GM12878 (cell line): ENCODE measurements around the gene GADL1. TPM values are rescaled to one million over a fixed set of nuclear protein-coding genes. Genes with fewer than 3 reads are reported as not detected.

Source experiments
- ATAC-seq: fragments of 200-7000 bp; cut with Tn5 transposase; 3 replicates; pipeline ENCODE4 v1.9.1; 2020; ENCODE audit warnings: mild to moderate bottlenecking, moderate library complexity
- BruUV-seq: library from RNA; stranded (reverse); fragments of 400-500 nt; replicated peaks from 2 replicates; lab custom pipeline; 2021; lab: Mats Ljungman, UMichigan
- CTCF ChIA-PET: fragments of 300-600 bp; sonication (Branson Sonifier 250); formaldehyde crosslinking; extraction: SDS; loops from one replicate; lab custom pipeline; 2021; ENCODE audit warnings: inconsistent platforms; lab: Yijun Ruan, JAX
- POLR2A ChIA-PET: fragments of 350-600 bp; formaldehyde crosslinking; extraction: SDS; loops from one replicate; lab custom pipeline; 2021; ENCODE audit warnings: inconsistent platforms; lab: Charles Lee
- RAD21 ChIA-PET: fragments of 300-600 bp; sonication (Branson Sonifier 250); formaldehyde crosslinking; loops from one replicate; lab custom pipeline; 2023; ENCODE audit warnings: antibody characterized with exemption; ENCODE audit not compliant: unreplicated experiment; lab: Charles Lee
- SMC1A ChIA-PET: fragments of 300-600 bp; sonication (Branson Sonifier 250); formaldehyde crosslinking; loops from one replicate; lab custom pipeline; 2023; ENCODE audit not compliant: unreplicated experiment, uncharacterized antibody; lab: Charles Lee
- DNase-seq: peaks from one replicate; pipeline ENCODE4 v3.0.0-alpha.2; 2011; ENCODE audit warnings: low read depth, low spot score
- FAIRE-seq: peaks from 3 replicates; lab custom pipeline; 2011; peaks lifted over from hg19 to GRCh38; lab: Jason Lieb, UNC
- H2AFZ ChIP-seq: 2 replicates; pipeline ENCODE4 v1.6.0; 2011; ENCODE audit warnings: low read depth, low read length, control low read depth; ENCODE audit not compliant: control insufficient read depth
- H3K27ac ChIP-seq: 2 replicates; pipeline ENCODE4 v1.5.1; 2011; ENCODE audit warnings: control low read depth; ENCODE audit not compliant: control insufficient read depth, insufficient read depth
- H3K27me3 ChIP-seq, 2 experiments: replicated peaks in 1 of 2; 2 replicates each; pipeline versions ENCODE4 v1.6.0 to v1.6.1; 2011; ENCODE audit warnings: low read length in 1 of 2; ENCODE audit not compliant: control insufficient read depth in 2 of 2, insufficient read depth in 2 of 2
- H3K36me3 ChIP-seq, 2 experiments: 2 replicates each; pipeline ENCODE4 v1.5.1; 2011; ENCODE audit warnings: low read length in 1 of 2; ENCODE audit not compliant: control insufficient read depth in 2 of 2, insufficient read depth in 2 of 2
- H3K4me1 ChIP-seq: 2 replicates; pipeline ENCODE4 v1.6.1; 2011; ENCODE audit warnings: mild to moderate bottlenecking, low read length, moderate library complexity, mixed read lengths; ENCODE audit not compliant: control insufficient read depth, insufficient read depth
- H3K4me2 ChIP-seq: 2 replicates; pipeline ENCODE4 v1.6.0; 2011; ENCODE audit warnings: control low read depth; ENCODE audit not compliant: control insufficient read depth, insufficient read depth
- H3K4me3 ChIP-seq: fragments of 200-600 bp; sonication (generic); 2 replicates; pipeline ENCODE4 v1.5.1; 2016
- H3K79me2 ChIP-seq: 2 replicates; pipeline ENCODE4 v1.6.0; 2011; ENCODE audit warnings: low read length; ENCODE audit not compliant: control insufficient read depth, insufficient read depth
- H3K9ac ChIP-seq: 2 replicates; pipeline ENCODE4 v1.8.0; 2011; ENCODE audit warnings: low read length, control low read depth, mixed read lengths; ENCODE audit not compliant: control insufficient read depth, insufficient read depth
- H3K9me3 ChIP-seq: replicated peaks from 3 replicates; pipeline ENCODE4 v1.5.1; 2011; ENCODE audit warnings: mild to moderate bottlenecking, low read length; ENCODE audit not compliant: control insufficient read depth, insufficient read depth
- H4K20me1 ChIP-seq: 2 replicates; pipeline ENCODE4 v1.6.0; 2011; ENCODE audit not compliant: control insufficient read depth, insufficient read depth
- CEBPB ChIP-seq, 2 experiments: fragments of 150-350 bp in 1 of 2; IDR thresholded peaks; 2 replicates each; pipeline ENCODE4 v1.6.1; 2012 to 2014; ENCODE audit warnings: low read depth in 2 of 2, low read length in 2 of 2, borderline replicate concordance in 1 of 2, inconsistent platforms in 1 of 2
- GATAD2B ChIP-seq: fragments of 450-650 bp; conservative IDR thresholded peaks from 2 replicates; pipeline ENCODE4 v1.6.1; 2017; ENCODE audit warnings: low read depth, mild to moderate bottlenecking, moderate library complexity
- HDAC6 ChIP-seq: fragments of 200-600 bp; sonication (generic); IDR thresholded peaks from one replicate; pipeline ENCODE4 v1.8.0; 2017; ENCODE audit warnings: antibody characterized with exemption; ENCODE audit not compliant: unreplicated experiment
- MTA2 ChIP-seq: fragments of 450-650 bp; IDR thresholded peaks from 2 replicates; pipeline ENCODE4 v1.6.1; 2016; ENCODE audit warnings: low read depth, mild to moderate bottlenecking, moderate library complexity
- POLR2AphosphoS2 ChIP-seq: IDR thresholded peaks from 2 replicates; pipeline ENCODE4 v1.6.1; 2011; ENCODE audit warnings: low read depth, mild to moderate bottlenecking, low read length, improper control_type of control experiment, moderate library complexity
- RB1 ChIP-seq: fragments of 450-650 bp; formaldehyde crosslinking; IDR thresholded peaks from 2 replicates; pipeline ENCODE4 v1.6.1; 2017; ENCODE audit warnings: mild to moderate bottlenecking, borderline replicate concordance
- STAT1 ChIP-seq: fragments of 450-650 bp; conservative IDR thresholded peaks from 2 replicates; pipeline ENCODE4 v1.6.1; 2014; ENCODE audit warnings: antibody characterized with exemption, mild to moderate bottlenecking
- STAT3 ChIP-seq: IDR thresholded peaks from 2 replicates; pipeline ENCODE4 v1.6.1; 2011; ENCODE audit warnings: low read depth, low read length, improper control_type of control experiment
- WGBS: methylation state at CpG from one replicate; pipeline ENCODE4 v1.1.6; 2016; ENCODE audit warnings: low lambda C conversion rate; ENCODE audit not compliant: insufficient replicate concordance, insufficient coverage; ENCODE audit errors: missing lambda C conversion rate; 5-methylcytosine and 5-hydroxymethylcytosine counted together
- in situ Hi-C: fragments of 300-500 bp; cut with MboI; formaldehyde crosslinking; loops from 9 replicates; pipeline ENCODE4 v1.14.3; 2018; ENCODE audit warnings: mixed read lengths
- intact Hi-C: fragments of 100-400 bp; cut with micrococcal nuclease; formaldehyde crosslinking; loops from one replicate; pipeline ENCODE4 v1.14.2; 2022; ENCODE audit not compliant: unreplicated experiment
- polyA plus RNA-seq, 11 experiments: library from polyadenylated mRNA; depleted of rRNA in 4 of 11; unstranded in 6 of 11; stranded (reverse) in 5 of 11; fragments of >200 nt; fragmentation: Nextera tagmentation in 4 of 11; fragmentation: Illumina TruSeq in 1 of 11; extraction: Ambion mirVana in 4 of 11; extraction: Trizol in 1 of 11; gene quantifications; 1 replicate in 1 of 11; 2 replicates in 10 of 11; pipeline versions ENCODE4 v1.2.1 to v1.2.3, GENCODE V29; 2011 to 2016; ENCODE audit warnings: inconsistent platforms in 2 of 11, missing spikeins in 2 of 11, low read depth in 1 of 11
- total RNA-seq, 4 experiments: library from RNA; depleted of rRNA in 3 of 4; stranded (reverse); fragments of >200 nt in 3 of 4; fragmentation: Illumina TruSeq in 1 of 4; extraction: Trizol in 1 of 4; gene quantifications; 2 replicates each; pipeline versions ENCODE4 v1.2.1 to v1.2.3, GENCODE V29; 2013 to 2021
- TF ChIP-seq, protein P1 (sequence below): fragments of 450-650 bp; formaldehyde crosslinking; IDR thresholded peaks from 2 replicates; pipeline ENCODE4 v1.4.0; 2022; ENCODE audit warnings: mild to moderate bottlenecking, moderate library complexity

GADL1 gene
- total and polyA plus RNA-seq, 10 of the 15 experiments (the other 5 are each of a cell fraction or from before 2014, with no cell fraction given) = 0.04 TPM; not detected in 9

DNA sequence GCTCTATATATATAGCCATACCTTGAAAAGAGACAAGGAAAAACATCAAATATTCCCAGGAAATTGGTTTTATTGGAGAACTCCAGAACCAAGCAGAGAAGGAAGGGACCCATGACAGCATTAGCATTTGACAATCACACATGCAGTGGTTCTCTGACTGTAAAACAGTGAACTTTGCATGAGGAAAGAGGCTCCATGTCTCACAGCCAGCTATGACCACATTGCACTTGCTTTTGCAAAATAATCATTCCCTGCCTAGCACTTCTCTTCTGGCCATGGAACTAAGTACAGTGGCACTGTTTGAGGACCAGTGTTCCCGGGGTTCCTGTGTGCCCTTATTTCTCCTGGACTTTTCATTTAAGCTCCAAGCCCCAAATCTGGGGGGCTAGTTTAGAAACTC, 202.5 kb downstream of the GADL1 start:
- Histone ChIP-seq H3K9me3 (no peaks in the 10 kb centered on the region), H3K36me3 (no peaks in the 10 kb centered on the region), H3K4me1 (no peaks in the 10 kb centered on the region), H3K4me3 (no peak overlapping the region), H2AFZ (no peak overlapping the region), H3K4me2 (no peak overlapping the region), H3K27me3 (no peaks in the 10 kb centered on the region; a peak in 1 of 4 replicates), H4K20me1 (no peaks in the 10 kb centered on the region), H3K79me2 (no peaks in the 10 kb centered on the region), H3K27ac (no peak overlapping the region), H3K9ac (no peak overlapping the region)
- TF ChIP-seq RB1 = no peak
- no peak for TF ChIP-seq HDAC6
- no peak for TF ChIP-seq CEBPB (IDR thresholded peaks at IDR 0.05; ENCODE audit: borderline replicate concordance in 1 of 2, low read depth in 2 of 2, low read length in 2 of 2)
- WGBS = 0% methylated on average over 1 of the region's 1 CpG
- ChIA-PET CTCF (interaction anchor here (0.7 to 2.7 kb wide), 9 partner anchors 12 to 680 kb away, joined by 3 to 14 read pairs (median 4); no protein-coding TSS in a partner anchor), SMC1A (interaction anchor here (0.6 to 1.0 kb wide), 2 partner anchors 235 to 373 kb away, joined by 3 read pairs; no protein-coding TSS in a partner anchor), RAD21 (interaction anchor here (1.1 to 3.7 kb wide), 2 partner anchors 9 to 493 kb away, joined by 3 to 25 read pairs; no protein-coding TSS in a partner anchor), POLR2A (no interaction called here)
- intact Hi-C loops (loop anchor here (2.0 to 10.0 kb wide), 2 partner anchors 247 to 373 kb away; no protein-coding TSS in a partner anchor), in situ Hi-C loops (loop anchor here (10.0 kb wide), 2 partner anchors 587 to 667 kb away; no protein-coding TSS in a partner anchor)
- no peak for DNase-seq
- ATAC-seq = no peak
- no TSS peak for BruUV-seq
- FAIRE-seq = no peak

DNA sequence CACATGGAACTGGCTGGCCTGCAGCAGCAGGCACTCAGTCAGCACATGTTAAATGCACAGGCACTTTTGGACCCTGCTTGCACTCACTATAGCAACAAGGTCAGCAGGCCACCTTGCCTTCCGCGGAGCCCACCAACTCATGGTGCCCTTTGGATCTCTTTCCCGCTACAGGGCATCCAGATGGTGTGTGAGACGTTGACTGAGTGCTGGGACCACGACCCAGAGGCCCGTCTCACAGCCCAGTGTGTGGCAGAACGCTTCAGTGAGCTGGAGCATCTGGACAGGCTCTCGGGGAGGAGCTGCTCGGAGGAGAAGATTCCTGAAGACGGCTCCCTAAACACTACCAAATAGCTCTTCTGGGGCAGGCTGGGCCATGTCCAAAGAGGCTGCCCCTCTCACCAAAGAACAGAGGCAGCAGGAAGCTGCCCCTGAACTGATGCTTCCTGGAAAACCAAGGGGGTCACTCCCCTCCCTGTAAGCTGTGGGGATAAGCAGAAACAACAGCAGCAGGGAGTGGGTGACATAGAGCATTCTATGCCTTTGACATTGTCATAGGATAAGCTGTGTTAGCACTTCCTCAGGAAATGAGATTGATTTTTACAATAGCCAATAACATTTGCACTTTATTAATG, 203.1 kb downstream of the GADL1 start:
- H3K36me3 ChIP-seq = no peaks in the 10 kb centered on the region
- CTCF ChIA-PET = interaction anchor here (0.7 to 2.7 kb wide), 7 partner anchors 12 to 679 kb away, joined by 3 to 14 read pairs (median 4); no protein-coding TSS in a partner anchor
- no peaks in the 10 kb centered on the region for H4K20me1 ChIP-seq
- BruUV-seq = no TSS peak
- RAD21 ChIA-PET = interaction anchor here (1.1 to 3.7 kb wide), 2 partner anchors 9 to 493 kb away, joined by 3 to 25 read pairs; no protein-coding TSS in a partner anchor
- WGBS = 22% methylated on average over 10 of the region's 10 CpGs
- H3K9ac ChIP-seq = no peak overlapping the region
- POLR2A ChIA-PET = no interaction called here
- ATAC-seq (no peak), FAIRE-seq (no peak), DNase-seq (no peak)
- H3K79me2 ChIP-seq = no peaks in the 10 kb centered on the region
- no peaks in the 10 kb centered on the region for H3K9me3 ChIP-seq
- H3K4me1 ChIP-seq = no peaks in the 10 kb centered on the region
- no peak overlapping the region for H3K4me3 ChIP-seq
- no peak overlapping the region for H3K4me2 ChIP-seq
- TF ChIP-seq GATAD2B (no peak), POLR2AphosphoS2 (no peak), STAT3 (no peak), MTA2 (no peak), STAT1 (no peak)
- TF ChIP-seq, protein P1, sequence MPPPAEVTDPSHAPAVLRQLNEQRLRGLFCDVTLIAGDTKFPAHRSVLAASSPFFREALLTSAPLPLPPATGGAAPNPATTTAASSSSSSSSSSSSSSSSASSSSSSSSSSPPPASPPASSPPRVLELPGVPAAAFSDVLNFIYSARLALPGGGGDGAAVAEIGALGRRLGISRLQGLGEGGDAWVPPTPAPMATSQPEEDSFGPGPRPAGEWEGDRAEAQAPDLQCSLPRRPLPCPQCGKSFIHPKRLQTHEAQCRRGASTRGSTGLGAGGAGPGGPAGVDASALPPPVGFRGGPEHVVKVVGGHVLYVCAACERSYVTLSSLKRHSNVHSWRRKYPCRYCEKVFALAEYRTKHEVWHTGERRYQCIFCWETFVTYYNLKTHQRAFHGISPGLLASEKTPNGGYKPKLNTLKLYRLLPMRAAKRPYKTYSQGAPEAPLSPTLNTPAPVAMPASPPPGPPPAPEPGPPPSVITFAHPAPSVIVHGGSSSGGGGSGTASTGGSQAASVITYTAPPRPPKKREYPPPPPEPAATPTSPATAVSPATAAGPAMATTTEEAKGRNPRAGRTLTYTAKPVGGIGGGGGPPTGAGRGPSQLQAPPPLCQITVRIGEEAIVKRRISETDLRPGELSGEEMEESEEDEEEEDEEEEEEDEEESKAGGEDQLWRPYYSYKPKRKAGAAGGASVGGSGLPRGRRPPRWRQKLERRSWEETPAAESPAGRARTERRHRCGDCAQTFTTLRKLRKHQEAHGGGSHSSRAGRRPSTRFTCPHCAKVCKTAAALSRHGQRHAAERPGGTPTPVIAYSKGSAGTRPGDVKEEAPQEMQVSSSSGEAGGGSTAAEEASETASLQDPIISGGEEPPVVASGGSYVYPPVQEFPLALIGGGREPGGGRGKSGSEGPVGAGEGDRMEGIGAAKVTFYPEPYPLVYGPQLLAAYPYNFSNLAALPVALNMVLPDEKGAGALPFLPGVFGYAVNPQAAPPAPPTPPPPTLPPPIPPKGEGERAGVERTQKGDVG (CRISPR knock-in tag) = no peak
- SMC1A ChIA-PET = interaction anchor here (1.0 kb wide), 1 partner anchor 372 kb away, joined by 3 read pairs; no protein-coding TSS in a partner anchor
- H3K27ac ChIP-seq = no peak overlapping the region
- no peaks in the 10 kb centered on the region; a peak in 1 of 4 replicates for H3K27me3 ChIP-seq
- H2AFZ ChIP-seq = no peak overlapping the region
- in situ Hi-C loops (loop anchor here (10.0 kb wide), 2 partner anchors 587 to 667 kb away; no protein-coding TSS in a partner anchor), intact Hi-C loops (loop anchor here (10.0 kb wide), 1 partner anchor 247 kb away; no protein-coding TSS in a partner anchor)
